Measurements from ENCODE around the gene CACNA1I. TPM values are rescaled to one million over a fixed set of nuclear protein-coding genes. Genes with fewer than 3 reads are reported as not detected.

Gene CACNA1I
- total RNA-seq, 1 donor, result not detected

DNA sequence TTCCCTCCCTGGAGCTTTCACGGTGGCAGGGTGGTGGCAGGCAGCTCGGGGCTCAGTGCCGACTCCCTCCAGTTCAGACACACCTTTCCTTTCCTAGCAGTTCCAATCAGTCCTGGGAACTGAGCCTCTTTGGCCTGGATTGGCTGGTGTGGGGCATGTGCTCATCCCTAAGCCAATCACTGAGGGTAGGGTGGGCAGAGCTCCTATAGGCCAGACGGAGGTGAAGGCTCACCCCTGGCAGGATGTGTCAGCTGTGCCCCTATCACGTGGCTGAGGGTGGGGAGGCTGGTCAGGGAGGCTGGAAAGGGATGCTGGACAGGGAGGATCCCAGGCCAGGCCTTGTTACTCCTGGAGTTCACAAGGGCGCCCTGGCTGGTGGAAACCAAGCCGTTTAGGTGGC, 40.2 kb downstream of the CACNA1I start:
- H3K4me3 ChIP-seq (ENCODE audit: low read depth, low read length), result no peak overlapping the region
- TF ChIP-seq CTCF (IDR thresholded peaks at IDR 0.05; ENCODE audit: insufficient read depth, low read depth, low read length), result no peak
- DNase-seq (ENCODE audit: low read depth), result no peak

- no peak for TF ChIP-seq CTCF (IDR thresholded peaks at IDR 0.05; ENCODE audit: insufficient read depth, low read depth, low read length)
- no peak overlapping the region for H3K4me3 ChIP-seq (ENCODE audit: low read depth, low read length)
- no peak for DNase-seq (ENCODE audit: low read depth)
These were observed 40.8 kb downstream of the CACNA1I start for GRCh38 chr22:39611360-39611759.

GRCh38 chr22:39612811-39613548, 42.4 kb downstream of the CACNA1I start:
- DNase-seq (ENCODE audit: low read depth), result no peak
- no peak overlapping the region for H3K4me3 ChIP-seq (ENCODE audit: low read depth, low read length)
- TF ChIP-seq CTCF (IDR thresholded peaks at IDR 0.05; ENCODE audit: insufficient read depth, low read depth, low read length), result no peak

- H3K4me3 ChIP-seq (ENCODE audit: low read depth, low read length), result no peak overlapping the region
- DNase-seq (ENCODE audit: low read depth), result no peak
- no peak for TF ChIP-seq CTCF (IDR thresholded peaks at IDR 0.05; ENCODE audit: insufficient read depth, low read depth, low read length)
These were observed 43.0 kb downstream of the CACNA1I start for GRCh38 chr22:39613549-39613921.

- no peak for DNase-seq (ENCODE audit: low read depth)
- H3K4me3 ChIP-seq (ENCODE audit: low read depth, low read length), result no peak overlapping the region
- TF ChIP-seq CTCF (IDR thresholded peaks at IDR 0.05; ENCODE audit: insufficient read depth, low read depth, low read length), result no peak
These were observed 43.9 kb downstream of the CACNA1I start for GRCh38 chr22:39614442-39614841.

DNA sequence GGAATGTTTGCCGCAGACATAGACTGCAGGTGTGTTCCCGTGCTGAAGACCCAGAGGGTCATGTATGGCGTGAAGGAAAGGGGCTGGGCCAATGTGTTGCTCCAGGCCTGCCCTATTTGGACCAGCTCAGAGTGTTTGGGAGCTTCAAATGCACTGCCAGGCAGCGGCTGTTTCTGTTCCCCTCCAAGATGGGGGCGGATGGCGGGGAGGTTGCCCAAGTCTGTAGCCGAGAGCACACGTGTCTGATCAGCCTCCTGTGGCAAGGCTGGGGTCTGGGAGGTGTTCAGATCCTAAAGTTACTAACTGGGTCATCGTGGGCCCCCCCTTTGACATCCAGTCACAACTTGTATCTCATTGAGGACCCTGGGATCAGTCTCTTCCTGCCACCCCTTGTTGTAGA, 45.5 kb downstream of the CACNA1I start:
- H3K4me3 ChIP-seq (ENCODE audit: low read depth, low read length), result no peak overlapping the region
- no peak for TF ChIP-seq CTCF (IDR thresholded peaks at IDR 0.05; ENCODE audit: insufficient read depth, low read depth, low read length)
- no peak for DNase-seq (ENCODE audit: low read depth)

DNA sequence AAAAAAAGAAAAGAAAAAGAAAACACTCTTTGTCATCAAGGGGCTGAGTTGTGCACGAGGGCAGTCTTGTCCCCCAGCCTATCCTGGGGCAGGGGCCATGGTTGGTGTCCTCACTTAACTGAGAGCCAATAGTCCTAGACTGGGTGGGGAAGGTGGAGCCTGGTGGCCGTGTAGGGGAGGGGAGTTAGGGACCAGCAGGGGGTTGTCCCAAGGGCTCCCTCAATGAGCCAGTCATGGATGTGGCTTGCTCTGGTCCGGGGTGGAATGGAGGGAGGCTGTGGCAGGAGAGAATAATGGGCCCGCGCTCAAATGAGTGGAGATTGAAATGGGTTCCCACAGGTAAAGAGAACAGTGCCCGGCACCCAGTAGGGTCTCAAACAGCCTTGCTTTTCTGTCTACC, 46.2 kb downstream of the CACNA1I start:
- H3K4me3 ChIP-seq (ENCODE audit: low read depth, low read length), result no peak overlapping the region
- no peak for TF ChIP-seq CTCF (IDR thresholded peaks at IDR 0.05; ENCODE audit: insufficient read depth, low read depth, low read length)
- no peak for DNase-seq (ENCODE audit: low read depth)

All from fibroblast of villous mesenchyme (primary cell).